Neuronal stem cell (in vitro differentiated cells): Measurements from ENCODE around the gene PARD3.

ENCODE experiments used
- DNase-seq: peaks from one replicate; pipeline ENCODE4 v3.0.0-alpha.2; 2013; ENCODE audit warnings: low spot score
- H2AFZ ChIP-seq: one replicate; pipeline ENCODE4 v1.6.1; 2013; ENCODE audit warnings: mild to moderate bottlenecking, low read length, inconsistent platforms
- H2AK5ac ChIP-seq: 2 replicates; pipeline ENCODE4 v1.6.1; 2013; ENCODE audit warnings: low read depth, mild to moderate bottlenecking, inconsistent platforms, low read length, moderate library complexity, mixed read lengths
- H2BK120ac ChIP-seq: 2 replicates; pipeline ENCODE4 v1.6.1; 2013; ENCODE audit warnings: low read depth, mild to moderate bottlenecking, inconsistent platforms, low read length, moderate library complexity, mixed read lengths
- H2BK12ac ChIP-seq: one replicate; pipeline ENCODE4 v1.6.1; 2013; ENCODE audit warnings: low read length, inconsistent platforms
- H2BK15ac ChIP-seq: 2 replicates; pipeline ENCODE4 v1.6.1; 2013; ENCODE audit warnings: mild to moderate bottlenecking, low read length, inconsistent platforms, mixed read lengths
- H2BK5ac ChIP-seq: one replicate; pipeline ENCODE4 v1.6.1; 2013; ENCODE audit warnings: inconsistent platforms, mild to moderate bottlenecking, low read length, moderate library complexity
- H3K14ac ChIP-seq: one replicate; pipeline ENCODE4 v1.6.1; 2013; ENCODE audit warnings: low read length, inconsistent platforms
- H3K18ac ChIP-seq: 2 replicates; pipeline ENCODE4 v1.6.1; 2013; ENCODE audit warnings: low read length, inconsistent platforms
- H3K23ac ChIP-seq: 2 replicates; pipeline ENCODE4 v1.6.1; 2013; ENCODE audit warnings: low read depth, mild to moderate bottlenecking, mixed read lengths, low read length, inconsistent platforms; ENCODE audit not compliant: poor library complexity
- H3K27ac ChIP-seq: replicated peaks from 3 replicates; pipeline ENCODE4 v1.5.1; 2013; ENCODE audit warnings: low read length, inconsistent platforms
- H3K27me3 ChIP-seq, 3 experiments: 2 replicates each; pipeline ENCODE4 v1.6.1; 2013; ENCODE audit warnings: low read length in 3 of 3, mild to moderate bottlenecking in 2 of 3, inconsistent platforms in 1 of 3, low read depth in 1 of 3, mixed read lengths in 1 of 3, moderate library complexity in 1 of 3; ENCODE audit not compliant: control insufficient read depth in 3 of 3, insufficient read depth in 3 of 3
- H3K36me3 ChIP-seq, 2 donors: replicated peaks in 1 of 2; 2 replicates each; pipeline ENCODE4 v1.6.1; 2013; ENCODE audit warnings: low read length in 2 of 2; ENCODE audit not compliant: control insufficient read depth in 2 of 2, insufficient read depth in 2 of 2
- H3K4ac ChIP-seq: 2 replicates; pipeline ENCODE4 v1.6.1; 2013; ENCODE audit warnings: inconsistent platforms, mild to moderate bottlenecking, low read length, moderate library complexity
- H3K4me1 ChIP-seq, 2 donors: 1 replicate in 1 of 2; 2 replicates in 1 of 2; pipeline ENCODE4 v1.6.1; 2013; ENCODE audit warnings: low read length in 2 of 2, low read depth in 1 of 2; ENCODE audit not compliant: control insufficient read depth in 2 of 2, insufficient read depth in 1 of 2
- H3K4me2 ChIP-seq: one replicate; pipeline ENCODE4 v1.6.1; 2013; ENCODE audit warnings: mild to moderate bottlenecking, low read length, inconsistent platforms; ENCODE audit not compliant: insufficient read depth, poor library complexity, severe bottlenecking
- H3K4me3 ChIP-seq, 2 donors: 2 replicates each; pipeline ENCODE4 v1.5.1; 2013; ENCODE audit warnings: low read length in 2 of 2, mild to moderate bottlenecking in 2 of 2, inconsistent platforms in 1 of 2, moderate library complexity in 1 of 2
- H3K79me1 ChIP-seq: one replicate; pipeline ENCODE4 v1.6.1; 2013; ENCODE audit warnings: low read depth, mild to moderate bottlenecking, inconsistent platforms, low read length, moderate library complexity
- H3K9ac ChIP-seq: one replicate; pipeline ENCODE4 v1.6.1; 2013; ENCODE audit warnings: mild to moderate bottlenecking, low read depth, low read length, inconsistent platforms; ENCODE audit not compliant: poor library complexity
- H3K9me3 ChIP-seq, 2 donors: replicated peaks in 1 of 2; 2 replicates each; pipeline versions ENCODE3 to v1.6.1; 2013; ENCODE audit warnings: low read length in 2 of 2, mild to moderate bottlenecking in 2 of 2, inconsistent platforms in 1 of 2, low read depth in 1 of 2, mixed read lengths in 1 of 2, moderate library complexity in 1 of 2; ENCODE audit not compliant: control insufficient read depth in 2 of 2, insufficient read depth in 1 of 2
- H4K8ac ChIP-seq: one replicate; pipeline ENCODE4 v1.6.1; 2013; ENCODE audit warnings: low read depth, mild to moderate bottlenecking, inconsistent platforms, low read length, moderate library complexity
- H4K91ac ChIP-seq: one replicate; pipeline ENCODE4 v1.6.1; 2013; ENCODE audit warnings: low read length, low read depth, mild to moderate bottlenecking, inconsistent platforms; ENCODE audit not compliant: poor library complexity
- WGBS, 2 donors: extraction: QIAGEN DNeasy Blood & Tissue Kit; methylation state at CpG; one replicate each; pipeline ENCODE4 v1.1.7; 2013; ENCODE audit warnings: missing lambda C conversion rate in 2 of 2, mixed read lengths in 1 of 2; ENCODE audit not compliant: insufficient read length in 2 of 2, insufficient replicate concordance in 1 of 2; ENCODE audit errors: extremely low coverage in 2 of 2; 5-methylcytosine and 5-hydroxymethylcytosine counted together

Gene PARD3

GRCh38 chr10:34198953-34199352, 616.1 kb downstream of the PARD3 start:
- Histone ChIP-seq H3K27ac (no peak overlapping the region), H2AK5ac (no peak overlapping the region), H4K8ac (no peak overlapping the region), H3K36me3 (no peaks in the 10 kb centered on the region), H3K79me1 (no peaks in the 10 kb centered on the region), H2BK12ac (no peak overlapping the region), H3K18ac (no peak overlapping the region), H3K14ac (no peak overlapping the region), H3K9ac (no peak overlapping the region), H3K4me1 (peaks cover 27 to 42% of the 10 kb centered on the region in 2 donors), H3K9me3 (no peaks in the 10 kb centered on the region), H2AFZ (no peak overlapping the region), H2BK120ac (no peak overlapping the region), H2BK15ac (no peak overlapping the region), H3K4ac (no peak overlapping the region), H3K4me2 (no peak overlapping the region), H3K23ac (no peak overlapping the region), H2BK5ac (no peak overlapping the region), H3K27me3 (no peaks in the 10 kb centered on the region), H3K4me3 (no peak overlapping the region), H4K91ac (no peak overlapping the region)
- WGBS, 2 donors, result no CpG with 5 or more reads among the region's 2 CpGs
- DNase-seq, result no peak

GRCh38 chr10:34196058-34196433, 619.0 kb downstream of the PARD3 start:
- Histone ChIP-seq H2AK5ac (no peak overlapping the region), H2BK15ac (no peak overlapping the region), H2BK120ac (no peak overlapping the region), H2BK12ac (no peak overlapping the region), H4K8ac (no peak overlapping the region), H4K91ac (no peak overlapping the region), H3K79me1 (no peaks in the 10 kb centered on the region), H3K23ac (no peak overlapping the region), H3K4ac (no peak overlapping the region), H3K4me2 (no peak overlapping the region), H3K18ac (no peak overlapping the region), H3K27me3 (no peaks in the 10 kb centered on the region), H2AFZ (no peak overlapping the region), H3K4me3 (no peak overlapping the region), H3K14ac (no peak overlapping the region), H3K36me3 (no peaks in the 10 kb centered on the region), H3K9me3 (no peaks in the 10 kb centered on the region), H3K4me1 (peaks cover 33 to 41% of the 10 kb centered on the region in 2 donors), H3K9ac (no peak overlapping the region), H3K27ac (no peak overlapping the region), H2BK5ac (no peak overlapping the region)
- no peak for DNase-seq
- WGBS, 2 donors, result no CpG with 5 or more reads among the region's 3 CpGs

- H3K18ac ChIP-seq, result no peak overlapping the region
- no peak overlapping the region for H3K9ac ChIP-seq
- no peak overlapping the region for H2BK120ac ChIP-seq
- no peak overlapping the region for H2BK12ac ChIP-seq
- no peaks in the 10 kb centered on the region for H3K36me3 ChIP-seq
- no peak for DNase-seq
- no peak overlapping the region for H3K4me2 ChIP-seq
- H4K91ac ChIP-seq, result no peak overlapping the region
- H3K14ac ChIP-seq, result no peak overlapping the region
- no peak overlapping the region for H2BK15ac ChIP-seq
- no peaks in the 10 kb centered on the region for H3K9me3 ChIP-seq
- peaks cover 30 to 40% of the 10 kb centered on the region in 2 donors for H3K4me1 ChIP-seq
- no peak overlapping the region for H3K4ac ChIP-seq
- no peak overlapping the region for H2AFZ ChIP-seq
- no peak overlapping the region for H4K8ac ChIP-seq
- H3K27ac ChIP-seq, result no peak overlapping the region
- H2AK5ac ChIP-seq, result no peak overlapping the region
- no peaks in the 10 kb centered on the region for H3K27me3 ChIP-seq
- WGBS, 2 donors, result no CpG with 5 or more reads among the region's 8 CpGs
- no peak overlapping the region for H3K4me3 ChIP-seq
- H2BK5ac ChIP-seq, result no peak overlapping the region
- no peaks in the 10 kb centered on the region for H3K79me1 ChIP-seq
- no peak overlapping the region for H3K23ac ChIP-seq
Measured at GRCh38 chr10:34195364-34196057, 619.6 kb downstream of the PARD3 start.

- WGBS, 2 donors, result no CpG with 5 or more reads among the region's 7 CpGs
- Histone ChIP-seq H3K27ac (no peak overlapping the region), H3K9me3 (no peaks in the 10 kb centered on the region)
Measured at GRCh38 chr10:34193931-34194626, 621.0 kb downstream of the PARD3 start.

More at GRCh38 chr10:34193931-34194626, 621.0 kb downstream of the PARD3 start:
- Histone ChIP-seq H3K27me3 (no peaks in the 10 kb centered on the region), H3K36me3 (no peaks in the 10 kb centered on the region), H2BK15ac (no peak overlapping the region), H4K8ac (no peak overlapping the region), H3K14ac (no peak overlapping the region), H2AFZ (no peak overlapping the region), H2AK5ac (no peak overlapping the region), H3K18ac (no peak overlapping the region), H3K9ac (no peak overlapping the region), H2BK120ac (no peak overlapping the region), H3K4ac (no peak overlapping the region), H3K79me1 (no peaks in the 10 kb centered on the region), H3K4me2 (no peak overlapping the region), H3K4me3 (no peak overlapping the region), H3K23ac (no peak overlapping the region), H2BK12ac (no peak overlapping the region), H4K91ac (no peak overlapping the region), H2BK5ac (no peak overlapping the region), H3K4me1 (peaks cover 26 to 29% of the 10 kb centered on the region in 2 donors)
- no peak for DNase-seq
